Measurements from ENCODE around the gene BCL2.

Gene BCL2

GRCh38 chr18:63113899-63114565 is 205.5 kb downstream of the BCL2 start:
- DNase-seq (ENCODE audit: low spot score in 2 of 2), result no peak
- in situ Hi-C loops (cut with MboI; ENCODE audit: low sequenced_read_pairs), result no loop called here
- Histone ChIP-seq H3K27me3 (ENCODE audit: low read depth) (no peaks in the 10 kb centered on the region; the same call in 1 of the 2 replicates), H3K9me3 (no peaks in the 10 kb centered on the region), H3K4me1 (peaks cover 9% of the 10 kb centered on the region), H3K4me3 (no peak overlapping the region), H3K36me3 (replicated peaks) (no peaks in the 10 kb centered on the region)

- no peaks in the 10 kb centered on the region for H3K36me3 ChIP-seq (replicated peaks)
- DNase-seq (ENCODE audit: low spot score in 2 of 2), result no peak
- peaks cover 10% of the 10 kb centered on the region for H3K4me1 ChIP-seq
- H3K27me3 ChIP-seq (ENCODE audit: low read depth), result no peaks in the 10 kb centered on the region; the same call in 1 of the 2 replicates
- H3K9me3 ChIP-seq, result no peaks in the 10 kb centered on the region
- in situ Hi-C loops (cut with MboI; ENCODE audit: low sequenced_read_pairs), result no loop called here
- no peak overlapping the region for H3K4me3 ChIP-seq
These were observed 206.9 kb downstream of the BCL2 start for GRCh38 chr18:63112706-63113105.

- no peaks in the 10 kb centered on the region for H3K36me3 ChIP-seq (replicated peaks)
- H3K4me3 ChIP-seq, result no peak overlapping the region
- no peak for DNase-seq (ENCODE audit: low spot score in 2 of 2)
- H3K9me3 ChIP-seq, result no peaks in the 10 kb centered on the region
- H3K27me3 ChIP-seq (ENCODE audit: low read depth), result no peaks in the 10 kb centered on the region
- in situ Hi-C loops (cut with MboI; ENCODE audit: low sequenced_read_pairs), result no loop called here
- H3K4me1 ChIP-seq, result peaks cover 19% of the 10 kb centered on the region
These were observed 207.7 kb downstream of the BCL2 start for GRCh38 chr18:63111671-63112402.

- peaks cover 25% of the 10 kb centered on the region for H3K4me1 ChIP-seq
- H3K4me3 ChIP-seq, result no peak overlapping the region
- H3K27me3 ChIP-seq (ENCODE audit: low read depth), result no peaks in the 10 kb centered on the region
- DNase-seq (ENCODE audit: low spot score in 2 of 2), result no peak
- in situ Hi-C loops (cut with MboI; ENCODE audit: low sequenced_read_pairs), result no loop called here
- H3K9me3 ChIP-seq, result no peaks in the 10 kb centered on the region
- no peaks in the 10 kb centered on the region for H3K36me3 ChIP-seq (replicated peaks)
These were observed 209.8 kb downstream of the BCL2 start for GRCh38 chr18:63109802-63110201.

GRCh38 chr18:63109022-63109421 is 210.5 kb downstream of the BCL2 start:
- Histone ChIP-seq H3K4me1 (peaks cover 25% of the 10 kb centered on the region), H3K36me3 (replicated peaks) (no peaks in the 10 kb centered on the region), H3K4me3 (no peak overlapping the region), H3K27me3 (ENCODE audit: low read depth) (no peaks in the 10 kb centered on the region), H3K9me3 (no peaks in the 10 kb centered on the region)
- no peak for DNase-seq (ENCODE audit: low spot score in 2 of 2)
- in situ Hi-C loops (cut with MboI; ENCODE audit: low sequenced_read_pairs), result no loop called here

GRCh38 chr18:63107931-63108330 is 211.6 kb downstream of the BCL2 start:
- in situ Hi-C loops (cut with MboI; ENCODE audit: low sequenced_read_pairs), result no loop called here

GRCh38 chr18:63107171-63107845 is 212.3 kb downstream of the BCL2 start:
- H3K27me3 ChIP-seq (ENCODE audit: low read depth), result no peaks in the 10 kb centered on the region
- H3K4me3 ChIP-seq, result no peak overlapping the region
- DNase-seq (ENCODE audit: low spot score in 2 of 2), result peak; percentile 28 to 38
- no peaks in the 10 kb centered on the region for H3K36me3 ChIP-seq (replicated peaks)
- peaks cover 25% of the 10 kb centered on the region for H3K4me1 ChIP-seq
- in situ Hi-C loops (cut with MboI; ENCODE audit: low sequenced_read_pairs), result no loop called here
- H3K9me3 ChIP-seq, result no peaks in the 10 kb centered on the region

More at GRCh38 chr18:63107931-63108330, 211.6 kb downstream of the BCL2 start:
- Histone ChIP-seq H3K4me3 (no peak overlapping the region), H3K9me3 (no peaks in the 10 kb centered on the region), H3K4me1 (peaks cover 25% of the 10 kb centered on the region), H3K36me3 (replicated peaks) (no peaks in the 10 kb centered on the region), H3K27me3 (ENCODE audit: low read depth) (no peaks in the 10 kb centered on the region)
- no peak for DNase-seq (ENCODE audit: low spot score in 2 of 2)

- H3K36me3 ChIP-seq (replicated peaks), result no peaks in the 10 kb centered on the region
- H3K4me1 ChIP-seq, result peaks cover 23% of the 10 kb centered on the region
- DNase-seq (ENCODE audit: low spot score in 2 of 2), result no peak
- H3K9me3 ChIP-seq, result no peaks in the 10 kb centered on the region
- H3K27me3 ChIP-seq (ENCODE audit: low read depth), result no peaks in the 10 kb centered on the region
- in situ Hi-C loops (cut with MboI; ENCODE audit: low sequenced_read_pairs), result no loop called here
- no peak overlapping the region for H3K4me3 ChIP-seq
These were observed 212.8 kb downstream of the BCL2 start for GRCh38 chr18:63106727-63107126.

GRCh38 chr18:63105636-63106316 is 213.8 kb downstream of the BCL2 start:
- Histone ChIP-seq H3K4me1 (peaks cover 16% of the 10 kb centered on the region), H3K9me3 (no peaks in the 10 kb centered on the region), H3K36me3 (replicated peaks) (no peaks in the 10 kb centered on the region), H3K27me3 (ENCODE audit: low read depth) (no peaks in the 10 kb centered on the region), H3K4me3 (no peak overlapping the region)
- in situ Hi-C loops (cut with MboI; ENCODE audit: low sequenced_read_pairs), result no loop called here
- DNase-seq (ENCODE audit: low spot score in 2 of 2), result no peak

- in situ Hi-C loops (cut with MboI; ENCODE audit: low sequenced_read_pairs), result no loop called here
- DNase-seq (ENCODE audit: low spot score in 2 of 2), result no peak
- H3K4me1 ChIP-seq, result peaks cover 16% of the 10 kb centered on the region
These were observed 214.7 kb downstream of the BCL2 start for GRCh38 chr18:63104868-63105267.

GRCh38 chr18:63102941-63103744 is 216.4 kb downstream of the BCL2 start:
- H3K4me1 ChIP-seq, result peaks cover 16% of the 10 kb centered on the region
- in situ Hi-C loops (cut with MboI; ENCODE audit: low sequenced_read_pairs), result no loop called here

More at GRCh38 chr18:63104868-63105267, 214.7 kb downstream of the BCL2 start:
- H3K27me3 ChIP-seq (ENCODE audit: low read depth), result no peaks in the 10 kb centered on the region
- H3K36me3 ChIP-seq (replicated peaks), result no peaks in the 10 kb centered on the region
- H3K4me3 ChIP-seq, result no peak overlapping the region
- H3K9me3 ChIP-seq, result no peaks in the 10 kb centered on the region

GRCh38 chr18:63100630-63101055 is 218.9 kb downstream of the BCL2 start:
- H3K4me1 ChIP-seq, result no peaks in the 10 kb centered on the region; the same call in 1 of the 2 replicates
- no peaks in the 10 kb centered on the region for H3K9me3 ChIP-seq
- no peak for DNase-seq (ENCODE audit: low spot score in 2 of 2)
- H3K36me3 ChIP-seq (replicated peaks), result no peaks in the 10 kb centered on the region
- in situ Hi-C loops (cut with MboI; ENCODE audit: low sequenced_read_pairs), result no loop called here
- H3K27me3 ChIP-seq (ENCODE audit: low read depth), result no peaks in the 10 kb centered on the region
- H3K4me3 ChIP-seq, result no peak overlapping the region

More at GRCh38 chr18:63102941-63103744, 216.4 kb downstream of the BCL2 start:
- Histone ChIP-seq H3K36me3 (replicated peaks) (no peaks in the 10 kb centered on the region), H3K27me3 (ENCODE audit: low read depth) (no peaks in the 10 kb centered on the region), H3K9me3 (no peaks in the 10 kb centered on the region), H3K4me3 (no peak overlapping the region)
- DNase-seq (ENCODE audit: low spot score in 2 of 2), result no peak
